IMR-90 (cell line): ENCODE measurements around the gene AGBL2. TPM values are rescaled to one million over a fixed set of nuclear protein-coding genes. Genes with fewer than 3 reads are reported as not detected.
A peak's percentile ranks its signal among the peaks of the same experiment; 100 is the strongest.

Experiments used
- ATAC-seq: fragments of 200-7000 bp; cut with Tn5 transposase; 2 replicates; pipeline ENCODE4 v1.9.1; 2020; ENCODE audit warnings: low read depth, mild to moderate bottlenecking, moderate library complexity
- BruUV-seq: library from RNA; stranded (reverse); fragments of 400-500 nt; replicated peaks from 2 replicates; lab custom pipeline; 2021; lab: Mats Ljungman, UMichigan
- CTCF ChIA-PET: fragments of 300-600 bp; formaldehyde crosslinking; extraction: SDS; loops from one replicate; lab custom pipeline; 2021; ENCODE audit warnings: antibody characterized with exemption; lab: Yijun Ruan, JAX
- POLR2A ChIA-PET: fragments of 300-600 bp; sonication (Branson Sonifier 250); formaldehyde crosslinking; loops from one replicate; lab custom pipeline; 2022; ENCODE audit warnings: antibody characterized with exemption; ENCODE audit not compliant: unreplicated experiment; lab: Charles Lee
- DNase-seq: peaks from one replicate; pipeline ENCODE4 v3.0.0; 2013
- H2AFZ ChIP-seq: replicated peaks from 2 replicates; pipeline ENCODE3; 2013; ENCODE audit warnings: low read length, mild to moderate bottlenecking; ENCODE audit not compliant: poor library complexity
- H2AK5ac ChIP-seq: 2 replicates; pipeline ENCODE4 v1.6.1; 2013; ENCODE audit warnings: low read depth, low read length, inconsistent platforms
- H2AK9ac ChIP-seq: replicated peaks from 2 replicates; pipeline ENCODE3; 2013; ENCODE audit warnings: mild to moderate bottlenecking, low read depth, low read length, moderate library complexity; ENCODE audit not compliant: poor library complexity
- H2BK120ac ChIP-seq: 2 replicates; pipeline ENCODE4 v1.6.1; 2013; ENCODE audit warnings: low read depth, low read length, inconsistent platforms
- H2BK15ac ChIP-seq: 3 replicates; pipeline ENCODE4 v1.6.1; 2013; ENCODE audit warnings: low read depth, low read length, inconsistent platforms
- H2BK20ac ChIP-seq: 2 replicates; pipeline ENCODE4 v1.6.1; 2013; ENCODE audit warnings: low read depth, mild to moderate bottlenecking, inconsistent platforms, low read length, moderate library complexity
- H2BK5ac ChIP-seq: 2 replicates; pipeline ENCODE4 v1.6.1; 2013; ENCODE audit warnings: mild to moderate bottlenecking, low read depth, low read length, inconsistent platforms; ENCODE audit not compliant: poor library complexity, severe bottlenecking
- H3K14ac ChIP-seq: replicated peaks from 2 replicates; pipeline ENCODE4 v1.6.1; 2013; ENCODE audit warnings: low read depth, low read length, inconsistent platforms
- H3K18ac ChIP-seq: 2 replicates; pipeline ENCODE4 v1.6.1; 2013; ENCODE audit warnings: low read depth, low read length, control low read depth
- H3K23ac ChIP-seq: 2 replicates; pipeline ENCODE4 v1.6.1; 2013; ENCODE audit warnings: low read depth, low read length, inconsistent platforms
- H3K27ac ChIP-seq: 2 replicates; pipeline ENCODE4 v1.5.1; 2013; ENCODE audit warnings: mild to moderate bottlenecking, control low read depth, low read length; ENCODE audit not compliant: insufficient read depth
- H3K27me3 ChIP-seq: 2 replicates; pipeline ENCODE4 v1.6.1; 2013; ENCODE audit warnings: low read length; ENCODE audit not compliant: control insufficient read depth, insufficient read depth
- H3K36me3 ChIP-seq: 2 replicates; pipeline ENCODE4 v1.6.1; 2013; ENCODE audit warnings: low read length, mixed read lengths; ENCODE audit not compliant: control insufficient read depth, insufficient read depth
- H3K4ac ChIP-seq: 2 replicates; pipeline ENCODE4 v1.6.1; 2013; ENCODE audit warnings: low read depth, low read length, inconsistent platforms
- H3K4me1 ChIP-seq: 2 replicates; pipeline ENCODE4 v1.6.1; 2013; ENCODE audit warnings: low read length, mixed read lengths; ENCODE audit not compliant: control insufficient read depth, insufficient read depth
- H3K4me2 ChIP-seq: 2 replicates; pipeline ENCODE4 v1.6.1; 2013; ENCODE audit warnings: low read depth, mild to moderate bottlenecking, control low read depth, low read length, moderate library complexity
- H3K4me3 ChIP-seq: 2 replicates; pipeline ENCODE4 v1.5.1; 2013; ENCODE audit warnings: low read depth, mild to moderate bottlenecking, control low read depth, low read length, moderate library complexity; ENCODE audit not compliant: insufficient read depth
- H3K56ac ChIP-seq: 2 replicates; pipeline ENCODE4 v1.6.1; 2013; ENCODE audit warnings: low read length, inconsistent platforms; ENCODE audit not compliant: insufficient read depth; ENCODE audit errors: extremely low read depth
- H3K79me1 ChIP-seq, 2 experiments: 2 replicates each; pipeline ENCODE4 v1.6.1; 2013; ENCODE audit warnings: low read length in 2 of 2, inconsistent platforms in 1 of 2, low read depth in 1 of 2
- H3K9ac ChIP-seq: 2 replicates; pipeline ENCODE4 v1.6.1; 2013; ENCODE audit warnings: low read depth, low read length, control low read depth
- H3K9me1 ChIP-seq: 2 replicates; pipeline ENCODE4 v1.6.1; 2013; ENCODE audit warnings: low read length, inconsistent platforms; ENCODE audit not compliant: insufficient read depth
- H3K9me3 ChIP-seq: 2 replicates; pipeline ENCODE4 v1.6.1; 2013; ENCODE audit warnings: low read length; ENCODE audit not compliant: control insufficient read depth, insufficient read depth
- H4K20me1 ChIP-seq: 2 replicates; pipeline ENCODE4 v1.6.1; 2013; ENCODE audit warnings: low read length, inconsistent platforms; ENCODE audit not compliant: insufficient read depth
- H4K5ac ChIP-seq: 2 replicates; pipeline ENCODE4 v1.6.1; 2013; ENCODE audit warnings: mild to moderate bottlenecking, low read depth, low read length, control low read depth
- H4K8ac ChIP-seq, 2 experiments: 2 replicates each; pipeline ENCODE4 v1.6.1; 2013; ENCODE audit warnings: low read depth in 2 of 2, low read length in 2 of 2, control low read depth in 1 of 2, inconsistent platforms in 1 of 2
- H4K91ac ChIP-seq: 2 replicates; pipeline ENCODE4 v1.6.1; 2013; ENCODE audit warnings: low read depth, low read length, inconsistent platforms; ENCODE audit not compliant: insufficient read depth
- BHLHE40 ChIP-seq: fragments of 150-350 bp; IDR thresholded peaks from 2 replicates; pipeline ENCODE4 v1.6.1; 2016; ENCODE audit warnings: mild to moderate bottlenecking, low read depth, low read length
- ELK1 ChIP-seq: fragments of 150-350 bp; IDR thresholded peaks from 2 replicates; pipeline ENCODE4 v1.6.1; 2016; ENCODE audit warnings: low read depth, mild to moderate bottlenecking, low read length, moderate library complexity, borderline replicate concordance
- FOS ChIP-seq: fragments of 150-350 bp; IDR thresholded peaks from 2 replicates; pipeline ENCODE4 v1.6.1; 2016; ENCODE audit warnings: low read depth, low read length
- MXI1 ChIP-seq: IDR thresholded peaks from 2 replicates; pipeline ENCODE4 v1.6.1; 2012; ENCODE audit warnings: low read depth, mild to moderate bottlenecking, low read length, moderate library complexity, borderline replicate concordance
- POLR2A ChIP-seq: IDR thresholded peaks from 2 replicates; pipeline ENCODE4 v1.6.1; 2012; ENCODE audit warnings: mild to moderate bottlenecking, low read depth, low read length
- SMC3 ChIP-seq: fragments of 150-350 bp; IDR thresholded peaks from 2 replicates; pipeline ENCODE4 v1.6.1; 2016; ENCODE audit warnings: low read depth, mild to moderate bottlenecking, antibody characterized with exemption, low read length, moderate library complexity
- WGBS, 2 experiments: methylation state at CpG; one replicate each; pipeline versions ENCODE4 v1.1.5 to v1.1.7; 2013; ENCODE audit warnings: missing lambda C conversion rate in 2 of 2; ENCODE audit not compliant: insufficient read length in 1 of 2; ENCODE audit errors: extremely low coverage in 2 of 2; 5-methylcytosine and 5-hydroxymethylcytosine counted together
- dilution Hi-C: fragments of 300-500 bp; cut with HindIII; formaldehyde crosslinking; loops from one replicate; pipeline ENCODE4 v1.14.3; 2018; ENCODE audit warnings: low sequenced_read_pairs; ENCODE audit not compliant: unreplicated experiment
- in situ Hi-C: fragments of 300-500 bp; cut with MboI; formaldehyde crosslinking; loops from 3 replicates; pipeline ENCODE4 v1.14.3; 2019; ENCODE audit warnings: low sequenced_read_pairs, inconsistent platforms, mixed read lengths
- intact Hi-C: fragments of 100-400 bp; cut with micrococcal nuclease; formaldehyde crosslinking; loops from 2 replicates; pipeline ENCODE4 v1.10.0; 2022
- polyA plus RNA-seq, 3 experiments: library from polyadenylated mRNA; depleted of rRNA; stranded (reverse); fragments of >200 nt; gene quantifications; 2 replicates each; pipeline ENCODE4 v1.2.3, GENCODE V29; 2012; ENCODE audit warnings: low replicate concordance in 1 of 3
- total RNA-seq: library from RNA; depleted of rRNA; stranded (reverse); fragments of >200 nt; gene quantifications from 2 replicates; pipeline ENCODE4 v1.2.3, GENCODE V29; 2012

AGBL2 gene
- total and polyA plus RNA-seq, 2 of the 4 experiments (the other 2 are of a cell fraction): 0.36 to 1.2 TPM

GRCh38 chr11:47631473-47631872, 83.7 kb downstream of the AGBL2 start:
- Histone ChIP-seq H2BK20ac (no peak overlapping the region), H4K91ac (no peak overlapping the region), H3K23ac (no peak overlapping the region), H3K4me2 (no peak overlapping the region), H3K9me1 (no peaks in the 10 kb centered on the region), H3K79me1 (peaks cover 0 to 3% of the 10 kb centered on the region in 2 experiments; a peak in 2 of 4 replicates), H3K4me1 (no peaks in the 10 kb centered on the region), H2AK9ac (no peak overlapping the region), H3K14ac (no peak overlapping the region), H3K27me3 (no peaks in the 10 kb centered on the region), H3K18ac (no peak overlapping the region), H2BK5ac (no peak overlapping the region), H4K5ac (no peak overlapping the region), H3K56ac (no peak overlapping the region), H2BK15ac (no peak overlapping the region), H3K9me3 (no peaks in the 10 kb centered on the region), H3K4me3 (no peak overlapping the region), H2AFZ (no peak overlapping the region), H3K4ac (no peak overlapping the region), H3K36me3 (peaks cover 37% of the 10 kb centered on the region), H4K20me1 (no peaks in the 10 kb centered on the region), H2AK5ac (no peak overlapping the region), H2BK120ac (no peak overlapping the region), H4K8ac (no peak overlapping the region), H3K27ac (no peak overlapping the region), H3K9ac (no peak overlapping the region)
- POLR2A ChIA-PET: no interaction called here
- CTCF ChIA-PET: no interaction called here
- intact Hi-C loops (no loop called here), dilution Hi-C loops (no loop called here), in situ Hi-C loops (no loop called here)
- no peak for TF ChIP-seq ELK1
- TF ChIP-seq POLR2A: no peak
- no peak for TF ChIP-seq FOS
- TF ChIP-seq MXI1: no peak
- no peak for TF ChIP-seq SMC3
- TF ChIP-seq BHLHE40: no peak
- ATAC-seq (peak; percentile 27; the same call in 1 of the 2 replicates), DNase-seq (peak; percentile 19)
- no TSS peak for BruUV-seq
- no CpG with 5 or more reads among the region's 5 CpGs for WGBS, 2 experiments
